Pulmonary artery endothelial cell (primary cell): Measurements from ENCODE around the gene LAMC3. TPM values are rescaled to one million over a fixed set of nuclear protein-coding genes. Genes with fewer than 3 reads are reported as not detected.
"Not testable (repeated sequence)": the region's sequence is repeated elsewhere in the genome, so short reads cannot be mapped to it uniquely, and the experiment has no call there.

Source experiments
- DNase-seq: peaks from one replicate; pipeline ENCODE4 v3.0.0-alpha.2; 2011; ENCODE audit warnings: low read depth, low spot score
- total RNA-seq: library from RNA; depleted of rRNA; stranded (reverse); fragments of >200 nt; gene quantifications from 2 replicates; pipeline ENCODE4 v1.2.3, GENCODE V29; 2014

LAMC3 gene
- total RNA-seq, 1 donor from 2014 or later: not detected

GRCh38 chr9:131097126-131097947 is 88.4 kb downstream of the LAMC3 start:
- DNase-seq: no peak

DNA sequence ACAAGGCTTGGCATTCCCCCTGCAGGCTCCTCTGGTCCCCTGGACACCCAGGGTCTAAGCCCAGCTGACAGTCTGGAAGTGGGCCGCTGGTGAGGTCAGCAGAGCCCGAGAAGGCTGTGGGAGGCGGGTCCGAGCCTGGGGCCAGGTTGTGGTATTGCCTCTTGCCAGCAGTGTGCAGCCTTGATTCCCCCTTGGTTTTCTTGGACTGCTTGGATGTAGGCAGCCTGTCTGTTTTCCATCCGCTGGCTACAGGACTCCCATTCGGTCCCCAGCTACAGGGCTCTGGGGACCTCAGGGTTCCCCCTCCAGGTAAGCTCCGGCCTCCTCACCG is 88.9 kb downstream of the LAMC3 start:
- no peak for DNase-seq

DNA sequence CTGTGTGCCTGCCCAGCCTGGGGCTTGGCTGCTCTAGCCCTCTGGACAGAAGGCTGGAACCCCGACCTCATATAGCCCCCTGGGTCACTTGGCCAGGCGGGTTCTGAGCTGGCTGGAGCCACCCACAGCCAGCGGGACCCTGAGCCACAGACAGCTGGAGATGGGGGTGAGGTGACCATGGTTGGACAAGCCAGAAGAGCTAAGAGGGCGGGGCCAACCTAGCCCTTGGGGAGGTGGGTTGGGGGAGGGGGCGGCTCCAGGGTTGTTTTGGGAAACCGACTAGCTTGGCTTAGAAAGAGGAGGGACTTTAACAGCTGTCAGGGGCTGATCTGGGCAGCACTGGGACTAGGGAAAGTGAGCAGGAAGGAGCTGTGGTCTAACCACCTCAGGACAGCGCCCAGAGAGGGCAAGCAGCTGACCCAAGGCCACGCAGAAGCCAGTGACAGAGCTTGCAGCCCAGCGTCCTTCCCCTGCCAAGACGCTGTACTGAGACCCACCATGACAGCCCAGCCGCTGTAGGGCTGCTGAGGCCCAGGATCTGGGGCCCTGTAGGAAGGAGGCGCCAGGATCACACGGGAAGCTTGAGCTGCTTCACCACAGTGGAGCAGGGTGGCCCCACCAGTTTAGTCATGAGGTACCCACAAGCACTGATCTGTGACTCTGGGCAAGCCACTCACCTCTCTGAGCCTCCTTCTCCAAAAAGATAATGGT is 89.6 kb downstream of the LAMC3 start:
- DNase-seq: no peak

GRCh38 chr9:131099102-131099606 is 90.2 kb downstream of the LAMC3 start:
- no peak for DNase-seq

DNA sequence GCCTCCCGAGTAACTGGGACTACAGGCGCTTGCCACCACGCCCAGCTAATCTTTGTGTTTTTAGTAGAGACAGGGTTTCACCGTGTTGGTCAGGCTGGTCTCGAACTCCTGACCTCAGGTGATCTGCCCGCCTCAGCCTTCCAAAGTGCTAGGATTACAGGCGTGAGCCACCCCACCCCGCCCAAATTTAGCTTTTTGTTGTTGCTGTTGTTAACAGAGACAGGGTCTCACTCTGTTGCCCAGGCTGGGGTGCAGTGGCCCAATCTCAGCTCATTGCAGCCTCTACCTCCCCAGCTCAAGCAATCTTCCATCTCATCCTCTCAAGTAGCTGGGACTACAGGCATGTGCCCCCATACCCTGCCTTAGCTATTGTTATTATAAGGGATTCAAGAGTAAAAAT is 90.9 kb downstream of the LAMC3 start:
- not testable (repeated sequence) for DNase-seq

DNA sequence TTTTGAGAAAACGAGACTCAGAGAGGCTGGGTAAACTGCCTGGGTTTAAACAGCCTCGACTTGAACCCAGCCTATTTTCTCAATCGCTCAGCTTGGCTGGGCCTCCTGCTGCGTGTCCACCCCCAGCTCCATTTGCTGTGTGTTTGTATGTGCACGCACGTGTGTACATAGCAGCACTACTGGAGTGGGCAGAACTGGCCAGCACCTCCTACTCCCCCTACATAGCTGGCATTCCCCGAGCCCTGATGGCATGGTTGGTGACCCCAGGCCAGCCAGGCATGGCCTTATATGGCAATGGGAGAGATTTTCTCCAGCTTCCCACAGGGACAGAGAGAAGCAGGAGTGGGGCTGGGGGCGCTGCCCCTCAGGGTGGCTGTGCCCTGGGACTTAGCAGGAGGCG is 91.5 kb downstream of the LAMC3 start:
- DNase-seq: no peak

DNA sequence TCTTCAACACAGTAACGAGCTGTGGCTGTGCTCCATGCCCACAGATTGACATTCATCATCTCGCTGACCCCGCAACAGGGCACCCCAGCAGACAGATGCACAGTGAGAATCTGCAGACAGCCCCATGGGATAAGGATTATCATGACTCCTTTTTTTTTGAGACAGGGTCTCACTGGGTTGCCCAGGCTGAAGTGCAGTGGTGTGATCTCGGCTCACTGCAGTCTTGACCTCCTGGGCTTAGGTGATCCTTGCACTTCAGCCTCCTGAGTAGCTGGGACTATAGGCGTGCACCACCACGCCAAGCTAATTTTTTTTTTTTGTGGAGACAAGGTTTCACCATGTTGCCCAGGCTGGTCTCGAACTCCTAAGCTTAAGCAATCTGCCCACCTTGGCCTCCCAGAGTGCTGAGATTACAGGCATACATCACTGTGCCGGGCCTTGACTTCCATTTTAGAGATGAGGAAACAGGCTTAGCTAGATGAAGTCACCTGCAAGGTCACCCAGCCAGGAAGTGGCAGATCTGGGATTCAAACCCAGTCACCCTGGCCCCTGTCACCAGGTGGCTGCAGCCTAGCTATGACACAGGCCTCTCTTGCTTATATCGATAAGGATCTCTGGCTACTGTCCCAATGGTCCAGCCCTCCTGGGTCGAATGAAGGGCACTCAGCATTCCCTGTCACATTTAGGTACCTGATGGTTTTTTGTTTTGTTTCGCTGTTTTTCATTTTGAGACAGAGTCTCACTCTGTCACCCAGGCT is 92.4 kb downstream of the LAMC3 start:
- no peak for DNase-seq

- no peak for DNase-seq
Observed at GRCh38 chr9:131103024-131103423, 94.0 kb downstream of the LAMC3 start.

- no peak for DNase-seq
Observed at GRCh38 chr9:131103535-131103934, 94.6 kb downstream of the LAMC3 start.

- no peak for DNase-seq
Observed at GRCh38 chr9:131104016-131104740, 95.2 kb downstream of the LAMC3 start.

GRCh38 chr9:131105952-131106351 is 97.0 kb downstream of the LAMC3 start:
- DNase-seq: no peak

GRCh38 chr9:131107760-131108159 is 98.8 kb downstream of the LAMC3 start:
- DNase-seq: no peak

- DNase-seq: no peak
Observed at GRCh38 chr9:131111186-131111853, 102.3 kb downstream of the LAMC3 start.

- DNase-seq: no peak
Observed at GRCh38 chr9:131111854-131112311, 102.9 kb downstream of the LAMC3 start.

GRCh38 chr9:131112374-131113154 is 103.6 kb downstream of the LAMC3 start:
- DNase-seq: no peak

GRCh38 chr9:131113655-131114054 is 104.7 kb downstream of the LAMC3 start:
- DNase-seq: no peak

GRCh38 chr9:131114084-131114535 is 105.1 kb downstream of the LAMC3 start:
- no peak for DNase-seq

GRCh38 chr9:131115360-131115742 is 106.4 kb downstream of the LAMC3 start:
- not testable (repeated sequence) for DNase-seq

DNA sequence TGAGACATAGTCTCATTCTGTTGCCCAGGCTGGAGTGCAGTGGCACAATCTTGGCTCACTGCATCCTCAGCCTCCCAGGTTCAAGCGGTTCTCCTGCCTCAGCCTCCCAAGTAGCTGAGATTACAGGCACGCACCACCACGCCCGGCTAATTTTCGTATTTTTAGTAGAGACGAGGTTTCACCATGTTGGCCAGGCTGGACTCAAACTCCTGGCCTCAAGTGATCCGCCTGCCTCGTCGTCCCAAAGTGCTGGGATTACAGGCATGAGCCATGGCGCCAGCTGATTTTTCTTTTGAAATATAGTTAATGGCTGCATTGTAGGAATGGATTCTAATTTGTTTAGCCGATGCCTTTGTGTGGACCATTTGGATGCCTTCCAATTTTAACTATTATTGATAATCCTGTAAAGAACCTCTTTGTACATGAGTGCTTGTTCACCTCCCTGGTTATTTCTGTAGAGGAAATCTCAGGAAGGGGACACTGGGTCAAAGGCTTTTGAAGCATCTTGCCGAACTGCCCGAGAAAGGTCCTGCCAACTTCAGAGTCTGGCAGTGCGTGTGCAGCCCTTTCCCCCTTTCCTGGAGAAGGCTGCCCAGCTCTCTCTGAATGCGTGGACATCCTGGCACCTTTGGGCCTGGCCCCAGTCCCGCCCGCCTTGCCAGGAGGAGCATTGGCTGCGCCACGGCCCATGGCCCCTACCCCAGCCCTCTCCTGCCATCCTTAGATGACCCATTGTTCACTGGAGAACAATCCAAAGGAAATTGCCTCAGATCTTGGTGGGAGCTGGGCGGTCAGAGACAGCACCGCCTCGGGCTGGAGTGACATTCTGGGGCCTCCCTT is 107.5 kb downstream of the LAMC3 start:
- peak; percentile 79 for DNase-seq
